WTC11 (cell line): ENCODE measurements around the gene ALDH5A1.

Source experiments
- ATF3 ChIP-seq: sonication (generic); formaldehyde crosslinking; conservative IDR thresholded peaks from 2 replicates; pipeline ENCODE4 v1.8.1; 2022; ENCODE audit warnings: mild to moderate bottlenecking, missing genetic modification reagents
- ATF6 ChIP-seq: sonication (generic); formaldehyde crosslinking; IDR thresholded peaks from 2 replicates; pipeline ENCODE4 v1.8.1; 2023; ENCODE audit warnings: mild to moderate bottlenecking, missing genetic modification reagents
- CBFB ChIP-seq: sonication (generic); formaldehyde crosslinking; IDR thresholded peaks from 2 replicates; pipeline ENCODE4 v1.8.1; 2022; ENCODE audit warnings: mild to moderate bottlenecking, low read depth, missing genetic modification reagents
- CDX4 ChIP-seq: fragments of 250-450 bp; sonication (Bioruptor Pico); IDR thresholded peaks from 2 replicates; pipeline ENCODE4 v1.9.0; 2021; ENCODE audit warnings: moderate library complexity, mild to moderate bottlenecking, inconsistent platforms, borderline replicate concordance
- CTCF ChIP-seq: fragments of 200-600 bp; IDR thresholded peaks from 2 replicates; pipeline ENCODE4 v1.8.0; 2022; ENCODE audit warnings: antibody characterized with exemption
- E2F1 ChIP-seq: sonication (generic); formaldehyde crosslinking; IDR thresholded peaks from 2 replicates; pipeline ENCODE4 v1.8.0; 2022; ENCODE audit warnings: mild to moderate bottlenecking, missing genetic modification reagents
- ELF4 ChIP-seq: sonication (generic); formaldehyde crosslinking; IDR thresholded peaks from 2 replicates; pipeline ENCODE4 v1.8.1; 2022; ENCODE audit warnings: low read depth, mild to moderate bottlenecking, moderate library complexity, missing genetic modification reagents
- IRF2 ChIP-seq: sonication (generic); formaldehyde crosslinking; IDR thresholded peaks from 2 replicates; pipeline ENCODE4 v1.8.0; 2022; ENCODE audit warnings: low read depth, missing genetic modification reagents, borderline replicate concordance
- MXD4 ChIP-seq: fragments of 250-450 bp; sonication (Bioruptor Pico); IDR thresholded peaks from 2 replicates; pipeline ENCODE4 v1.8.0; 2021; ENCODE audit warnings: mild to moderate bottlenecking, moderate library complexity, borderline replicate concordance
- MYBL2 ChIP-seq: sonication (generic); formaldehyde crosslinking; IDR thresholded peaks from 2 replicates; pipeline ENCODE4 v1.8.1; 2023; ENCODE audit warnings: mild to moderate bottlenecking, moderate library complexity, missing genetic modification reagents
- NFYB ChIP-seq: sonication (generic); formaldehyde crosslinking; conservative IDR thresholded peaks from 2 replicates; pipeline ENCODE4 v1.8.0; 2022; ENCODE audit warnings: low read depth, missing genetic modification reagents
- TP53 ChIP-seq: sonication (generic); formaldehyde crosslinking; IDR thresholded peaks from 2 replicates; pipeline ENCODE4 v1.8.1; 2023; ENCODE audit warnings: mild to moderate bottlenecking, missing genetic modification reagents
- ZNF232 ChIP-seq: sonication (generic); formaldehyde crosslinking; IDR thresholded peaks from 2 replicates; pipeline ENCODE4 v1.8.0; 2022; ENCODE audit warnings: mild to moderate bottlenecking, missing genetic modification reagents

- TF ChIP-seq CTCF (no peak), TP53 (CRISPR knock-in tag) (no peak), NFYB (CRISPR knock-in tag) (no peak), ZNF232 (CRISPR knock-in tag) (no peak), IRF2 (CRISPR knock-in tag) (no peak), MXD4 (no peak), ELF4 (CRISPR knock-in tag) (no peak), CDX4 (no peak), MYBL2 (CRISPR knock-in tag) (no peak), E2F1 (CRISPR knock-in tag) (no peak), ATF3 (CRISPR knock-in tag) (no peak), CBFB (CRISPR knock-in tag) (no peak), ATF6 (no peak)
These were observed 80.0 kb downstream of the ALDH5A1 start for GRCh38 chr6:24574809-24575208.
